ENCODE measurements around the gene CPNE7.

CPNE7 gene

DNA sequence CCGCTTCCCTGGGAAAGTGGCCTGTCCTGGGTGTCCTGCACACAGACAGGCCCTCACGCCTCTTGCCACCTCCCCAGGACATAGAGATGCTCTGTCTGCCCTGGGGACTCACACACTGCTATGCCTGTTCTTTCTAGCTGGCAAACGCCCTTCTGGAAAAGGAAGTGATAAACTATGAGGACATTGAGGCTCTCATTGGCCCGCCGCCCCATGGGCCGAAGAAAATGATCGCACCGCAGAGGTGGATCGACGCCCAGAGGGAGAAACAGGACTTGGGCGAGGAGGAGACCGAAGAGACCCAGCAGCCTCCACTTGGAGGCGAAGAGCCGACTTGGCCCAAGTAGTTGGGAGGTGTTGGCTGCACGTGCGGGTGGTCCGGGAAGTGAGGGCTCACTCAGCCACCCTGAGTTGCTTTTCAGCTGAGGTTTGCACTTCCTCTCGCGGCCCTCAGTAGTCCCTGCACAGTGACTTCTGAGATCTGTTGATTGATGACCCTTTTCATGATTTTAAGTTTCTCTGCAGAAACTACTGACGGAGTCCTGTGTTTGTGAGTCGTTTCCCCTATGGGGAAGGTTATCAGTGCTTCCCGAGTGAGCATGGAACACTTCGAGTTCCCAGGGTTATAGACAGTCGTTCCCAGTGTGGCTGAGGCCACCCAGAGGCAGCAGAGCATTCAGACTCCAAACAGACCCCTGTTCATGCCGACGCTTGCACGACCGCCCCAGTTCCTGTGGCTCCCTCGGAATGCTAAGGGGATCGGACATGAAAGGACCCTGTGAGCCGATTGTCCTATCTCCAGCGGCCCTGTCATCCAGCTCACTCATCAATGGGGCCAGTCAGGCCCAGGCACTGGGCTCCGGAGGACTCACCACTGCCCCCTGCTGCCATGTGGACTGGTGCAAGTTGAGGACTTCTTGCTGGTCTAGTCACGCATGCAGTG lies 18.5 kb upstream of the CPNE7 start:
- TF ChIP-seq GATA2 (IDR thresholded peaks at IDR 0.05; ENCODE audit: low read depth, low read length) = no peak

DNA sequence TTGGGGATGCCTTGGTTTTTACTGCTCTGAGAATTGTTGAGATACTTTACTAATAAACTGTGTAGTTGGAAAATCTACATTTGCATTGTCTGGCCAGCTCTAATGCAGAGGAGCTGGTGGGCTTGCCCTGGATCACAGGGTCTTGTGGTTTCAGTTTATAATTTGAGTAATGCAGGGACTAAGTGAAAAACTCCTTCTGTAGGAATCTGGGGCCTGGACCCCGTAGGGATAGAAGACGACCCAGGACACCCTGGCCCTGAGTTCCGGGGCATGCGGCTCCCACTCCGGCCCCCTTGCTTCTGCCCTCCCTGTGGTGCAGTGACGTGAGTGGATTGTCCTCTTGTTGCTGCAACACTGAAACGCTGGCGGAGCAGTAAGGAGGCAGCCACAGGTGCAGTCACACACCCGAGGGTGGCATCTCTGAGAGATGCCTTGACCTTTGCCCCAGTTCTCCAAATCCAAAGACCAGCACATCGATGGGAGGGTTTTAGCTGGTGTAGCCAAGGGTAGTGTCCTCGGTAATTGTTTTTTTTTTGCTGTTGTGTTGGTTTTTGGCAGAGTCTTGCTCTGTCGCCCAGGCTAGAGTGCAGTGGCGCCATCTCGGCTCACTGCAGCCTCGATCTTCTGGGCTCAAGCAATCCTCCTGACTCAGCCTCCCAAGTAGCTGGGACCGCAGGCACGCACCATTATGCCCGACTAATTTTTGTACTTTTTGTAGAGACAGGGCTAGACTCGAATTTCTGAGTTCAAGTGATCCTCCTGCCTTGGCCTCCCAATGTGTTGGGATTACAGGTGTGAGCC lies 17.7 kb upstream of the CPNE7 start:
- no peak for TF ChIP-seq GATA2 (IDR thresholded peaks at IDR 0.05; ENCODE audit: low read depth, low read length)
- TF ChIP-seq GATA3 (IDR thresholded peaks at IDR 0.05; ENCODE audit: low read depth, low read length) = no peak

DNA sequence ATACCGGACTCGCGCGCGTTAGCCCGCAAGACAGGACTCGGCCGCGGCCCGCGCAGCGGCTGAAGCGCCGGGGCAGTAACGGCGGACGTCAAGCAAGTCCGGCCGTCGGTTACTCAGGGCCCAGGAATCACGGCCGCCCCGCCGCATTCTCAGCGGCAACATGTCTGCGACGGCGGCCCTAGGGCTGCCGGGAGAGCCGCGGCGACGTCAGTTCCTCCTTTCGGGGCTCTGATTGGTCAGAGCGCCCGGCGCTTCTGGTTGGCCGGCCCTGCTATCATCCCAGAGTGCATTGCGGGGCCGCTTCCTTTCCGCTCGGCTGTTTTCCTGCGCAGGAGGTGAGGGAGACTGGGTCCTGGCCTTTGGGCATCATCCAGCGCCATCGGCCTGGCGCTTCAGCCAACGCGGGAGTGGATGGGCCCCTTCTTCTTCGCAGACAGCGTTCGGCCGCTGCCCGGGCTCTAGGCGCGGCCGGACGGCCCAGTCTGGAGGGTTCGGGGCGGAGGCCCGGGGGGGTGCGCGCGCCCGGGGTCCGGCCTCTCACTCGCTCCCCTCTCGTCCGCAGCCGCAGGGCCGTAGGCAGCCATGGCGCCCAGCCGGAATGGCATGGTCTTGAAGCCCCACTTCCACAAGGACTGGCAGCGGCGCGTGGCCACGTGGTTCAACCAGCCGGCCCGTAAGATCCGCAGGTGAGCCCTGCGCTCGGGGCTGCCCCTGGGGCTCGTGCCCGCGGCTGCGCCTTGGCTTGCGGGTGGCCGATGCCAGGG lies 15.0 kb upstream of the CPNE7 start, which contains the start of gene RPL13:
Gene RPL13, plus strand, starts transcription at position 305 of the 764 bp plus-strand sequence. Its CDS starts 278 bp downstream, at position 583.
- no peak for TF ChIP-seq GATA2 (IDR thresholded peaks at IDR 0.05; ENCODE audit: low read depth, low read length)
- no peak for TF ChIP-seq GATA3 (IDR thresholded peaks at IDR 0.05; ENCODE audit: low read depth, low read length)

DNA sequence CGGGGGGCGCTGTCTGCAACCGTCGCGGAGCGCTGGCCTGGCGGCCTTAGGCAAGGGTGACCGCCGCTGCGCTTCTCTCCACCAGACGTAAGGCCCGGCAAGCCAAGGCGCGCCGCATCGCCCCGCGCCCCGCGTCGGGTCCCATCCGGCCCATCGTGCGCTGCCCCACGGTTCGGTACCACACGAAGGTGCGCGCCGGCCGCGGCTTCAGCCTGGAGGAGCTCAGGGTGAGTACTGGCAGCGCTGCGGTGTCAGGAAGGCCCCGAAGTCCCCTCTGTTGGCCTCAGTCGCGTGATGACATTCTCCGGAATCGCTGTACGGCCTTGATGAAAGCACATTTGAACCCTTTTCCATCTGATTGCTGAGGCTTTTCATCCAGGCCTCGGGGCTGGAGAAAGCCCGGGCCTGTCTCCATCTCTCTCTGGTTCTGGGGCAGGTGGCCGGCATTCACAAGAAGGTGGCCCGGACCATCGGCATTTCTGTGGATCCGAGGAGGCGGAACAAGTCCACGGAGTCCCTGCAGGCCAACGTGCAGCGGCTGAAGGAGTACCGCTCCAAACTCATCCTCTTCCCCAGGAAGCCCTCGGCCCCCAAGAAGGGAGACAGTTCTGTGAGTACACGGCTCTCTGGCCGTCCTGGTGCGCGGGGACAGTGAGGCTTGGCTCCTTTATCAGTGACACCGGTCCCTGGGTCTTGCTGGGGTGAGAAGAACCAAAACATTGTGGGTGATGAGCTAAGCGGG lies 14.2 kb upstream of the CPNE7 start:
- TF ChIP-seq GATA3 (IDR thresholded peaks at IDR 0.05; ENCODE audit: low read depth, low read length) = no peak

DNA sequence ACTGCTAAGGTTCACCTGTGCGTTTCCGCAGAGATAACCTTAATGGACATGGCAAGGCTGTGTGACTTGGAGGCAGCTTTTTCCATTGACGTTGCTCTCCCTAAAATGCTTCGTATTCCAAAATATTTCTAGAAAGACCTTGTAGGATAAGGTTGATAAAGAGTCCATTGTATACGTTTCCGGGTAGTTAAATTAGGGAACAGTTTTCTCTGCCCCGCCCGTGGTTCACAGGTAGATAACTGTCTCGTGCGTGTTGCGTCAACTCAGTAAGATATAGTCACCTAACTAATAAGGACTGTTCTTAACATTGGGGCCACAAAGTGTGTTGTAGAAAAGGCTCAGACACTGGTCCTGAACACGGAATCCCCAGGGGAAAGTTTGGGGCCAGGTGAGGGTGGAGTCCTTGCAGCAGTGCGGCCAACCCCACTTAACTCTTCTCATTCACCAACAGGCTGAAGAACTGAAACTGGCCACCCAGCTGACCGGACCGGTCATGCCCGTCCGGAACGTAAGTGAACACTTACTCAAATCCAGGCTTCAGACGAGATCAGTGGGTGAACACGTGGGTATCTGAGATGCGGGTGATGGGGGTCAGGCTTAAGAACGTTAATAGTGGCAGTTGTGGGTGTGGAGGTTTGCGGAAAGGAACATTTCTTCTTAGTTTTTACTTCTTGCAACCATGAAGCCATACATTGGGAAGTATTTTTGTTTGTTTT lies 13.5 kb upstream of the CPNE7 start:
- no peak for TF ChIP-seq GATA2 (IDR thresholded peaks at IDR 0.05; ENCODE audit: low read depth, low read length)
- TF ChIP-seq GATA3 (IDR thresholded peaks at IDR 0.05; ENCODE audit: low read depth, low read length) = no peak

DNA sequence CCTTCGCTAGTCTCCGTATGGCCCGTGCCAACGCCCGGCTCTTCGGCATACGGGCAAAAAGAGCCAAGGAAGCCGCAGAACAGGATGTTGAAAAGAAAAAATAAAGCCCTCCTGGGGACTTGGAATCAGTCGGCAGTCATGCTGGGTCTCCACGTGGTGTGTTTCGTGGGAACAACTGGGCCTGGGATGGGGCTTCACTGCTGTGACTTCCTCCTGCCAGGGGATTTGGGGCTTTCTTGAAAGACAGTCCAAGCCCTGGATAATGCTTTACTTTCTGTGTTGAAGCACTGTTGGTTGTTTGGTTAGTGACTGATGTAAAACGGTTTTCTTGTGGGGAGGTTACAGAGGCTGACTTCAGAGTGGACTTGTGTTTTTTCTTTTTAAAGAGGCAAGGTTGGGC lies 12.6 kb upstream of the CPNE7 start:
- TF ChIP-seq GATA2 (IDR thresholded peaks at IDR 0.05; ENCODE audit: low read depth, low read length) (no peak), GATA3 (IDR thresholded peaks at IDR 0.05; ENCODE audit: low read depth, low read length) (no peak)

DNA sequence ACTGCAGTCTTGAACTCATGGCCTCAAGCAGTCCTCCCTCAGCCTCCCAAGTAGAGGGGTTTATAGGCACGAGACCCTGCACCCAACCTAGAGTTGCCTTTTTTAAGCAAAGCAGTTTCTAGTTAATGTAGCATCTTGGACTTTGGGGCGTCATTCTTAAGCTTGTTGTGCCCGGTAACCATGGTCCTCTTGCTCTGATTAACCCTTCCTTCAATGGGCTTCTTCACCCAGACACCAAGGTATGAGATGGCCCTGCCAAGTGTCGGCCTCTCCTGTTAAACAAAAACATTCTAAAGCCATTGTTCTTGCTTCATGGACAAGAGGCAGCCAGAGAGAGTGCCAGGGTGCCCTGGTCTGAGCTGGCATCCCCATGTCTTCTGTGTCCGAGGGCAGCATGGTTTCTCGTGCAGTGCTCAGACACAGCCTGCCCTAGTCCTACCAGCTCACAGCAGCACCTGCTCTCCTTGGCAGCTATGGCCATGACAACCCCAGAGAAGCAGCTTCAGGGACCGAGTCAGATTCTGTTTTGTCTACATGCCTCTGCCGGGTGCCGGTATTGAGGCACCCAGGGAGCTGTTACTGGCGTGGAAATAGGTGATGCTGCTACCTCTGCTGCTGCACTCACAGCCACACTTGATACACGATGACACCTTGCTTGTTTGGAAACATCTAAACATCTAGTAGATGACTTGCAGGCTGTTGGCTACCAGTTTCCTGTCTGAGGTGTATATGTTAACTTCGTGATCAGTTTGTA lies 11.7 kb upstream of the CPNE7 start:
- TF ChIP-seq GATA2 (IDR thresholded peaks at IDR 0.05; ENCODE audit: low read depth, low read length) (no peak), GATA3 (IDR thresholded peaks at IDR 0.05; ENCODE audit: low read depth, low read length) (no peak)

DNA sequence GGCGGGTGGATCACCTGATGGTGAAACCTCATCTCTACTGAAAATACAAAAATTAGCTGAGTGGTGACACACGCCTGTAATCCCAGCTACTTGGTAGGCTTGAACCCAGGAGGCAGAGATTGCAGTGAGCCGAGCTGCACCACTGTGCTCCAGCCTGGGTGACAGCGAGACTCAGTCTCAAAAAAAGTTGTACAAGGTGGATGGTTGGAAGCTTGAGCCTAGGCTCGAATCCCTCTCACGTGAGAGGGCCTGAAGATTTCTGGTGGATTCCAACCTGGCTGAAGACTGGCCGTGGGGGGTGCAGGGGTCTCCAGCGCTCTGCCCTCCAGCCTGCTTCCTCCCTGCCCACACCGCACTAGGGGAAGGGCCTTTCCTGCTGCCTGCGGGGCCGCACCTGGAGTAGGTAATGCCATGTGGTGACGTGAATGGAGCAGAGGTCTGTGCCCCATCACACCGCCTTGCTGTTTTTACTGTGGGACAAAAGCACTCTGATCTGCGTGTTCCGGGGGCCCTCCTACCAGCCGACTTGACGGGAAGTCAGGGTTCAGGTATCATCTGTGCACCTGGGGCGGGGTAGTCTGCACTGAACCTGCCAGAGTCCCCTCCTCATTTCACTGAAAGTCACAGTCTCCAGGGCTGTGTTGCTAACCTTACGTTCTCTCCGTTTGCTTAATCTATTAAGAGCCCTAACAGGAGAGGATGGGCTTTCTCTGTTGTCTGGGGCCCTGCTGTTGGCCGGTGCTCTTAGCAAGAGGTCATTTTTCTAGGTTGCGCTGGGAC lies 10.9 kb upstream of the CPNE7 start:
- TF ChIP-seq GATA3 (IDR thresholded peaks at IDR 0.05; ENCODE audit: low read depth, low read length) (no peak), GATA2 (IDR thresholded peaks at IDR 0.05; ENCODE audit: low read depth, low read length) (no peak)

DNA sequence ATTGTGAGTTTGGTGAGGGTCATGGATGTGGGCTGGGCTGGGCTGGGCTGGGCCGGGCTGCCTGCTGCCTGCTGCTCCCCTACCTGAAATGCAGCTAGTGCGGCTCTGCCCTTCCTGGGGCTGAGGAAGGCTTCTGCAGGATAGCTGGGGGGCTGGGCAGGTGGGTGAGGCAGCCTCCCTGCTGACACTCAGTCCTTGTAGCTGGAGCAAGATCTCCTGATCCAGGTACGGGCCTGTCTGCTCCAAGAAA lies 10.4 kb upstream of the CPNE7 start:
- TF ChIP-seq GATA3 (IDR thresholded peaks at IDR 0.05; ENCODE audit: low read depth, low read length) = no peak
- no peak for TF ChIP-seq GATA2 (IDR thresholded peaks at IDR 0.05; ENCODE audit: low read depth, low read length)

DNA sequence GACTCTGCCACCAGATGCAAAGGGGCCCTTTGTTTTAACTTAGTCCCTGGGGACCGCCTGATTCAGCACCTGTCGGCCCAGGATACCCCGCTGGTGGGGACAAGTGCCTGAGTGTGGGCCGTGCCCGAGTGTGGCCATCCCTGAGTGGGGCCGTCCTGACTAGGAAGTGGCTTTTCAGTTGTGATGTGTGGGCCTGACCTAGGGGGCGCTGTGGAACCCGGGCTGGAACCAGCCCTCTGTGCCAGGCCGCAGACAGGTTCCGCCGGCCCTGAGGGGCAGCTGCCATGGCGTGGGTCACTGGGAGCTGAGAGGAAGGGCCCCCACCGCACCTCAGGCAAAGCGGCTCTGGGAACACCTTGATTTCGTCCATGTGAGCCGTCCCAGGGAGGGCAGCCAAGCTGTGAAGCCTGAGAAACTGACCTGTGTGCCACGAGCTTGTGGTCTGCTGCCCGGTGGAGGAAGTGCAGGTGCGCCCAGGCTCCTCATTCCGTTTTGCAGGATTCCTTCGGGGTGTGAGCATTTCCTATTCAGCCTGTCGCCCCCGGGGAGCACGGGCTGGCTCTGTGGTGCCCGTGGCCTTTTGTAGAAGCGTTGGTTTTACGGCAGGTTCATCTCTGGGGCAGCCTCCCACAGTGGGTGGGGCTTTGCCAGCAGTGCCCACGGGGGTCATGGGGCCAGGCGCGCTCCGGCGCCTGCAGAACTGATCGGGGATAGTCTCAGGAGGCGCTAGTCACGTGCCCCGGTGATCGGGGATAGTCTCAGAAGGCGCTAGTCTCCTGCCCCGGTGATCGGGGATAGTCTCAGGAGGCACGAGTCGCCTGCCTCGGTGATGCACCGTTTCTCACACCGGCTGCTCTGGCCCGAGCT lies 9.8 kb upstream of the CPNE7 start:
- no peak for TF ChIP-seq GATA3 (IDR thresholded peaks at IDR 0.05; ENCODE audit: low read depth, low read length)
- TF ChIP-seq GATA2 (IDR thresholded peaks at IDR 0.05; ENCODE audit: low read depth, low read length) = no peak
